GM19468 (cell line): ENCODE measurements around the gene ZNF326.
"Not testable (repeated sequence)": the region's sequence is repeated elsewhere in the genome, so short reads cannot be mapped to it uniquely, and the experiment has no call there.

Experiments
- ATAC-seq: cut with Tn5 transposase; IDR thresholded peaks from one replicate; pipeline ENCODE4 v1.9.1; 2021; ENCODE audit warnings: mild to moderate bottlenecking, moderate library complexity, moderate number of reproducible peaks; ENCODE audit not compliant: unreplicated experiment; ENCODE audit errors: extremely low read depth

ZNF326 gene

DNA sequence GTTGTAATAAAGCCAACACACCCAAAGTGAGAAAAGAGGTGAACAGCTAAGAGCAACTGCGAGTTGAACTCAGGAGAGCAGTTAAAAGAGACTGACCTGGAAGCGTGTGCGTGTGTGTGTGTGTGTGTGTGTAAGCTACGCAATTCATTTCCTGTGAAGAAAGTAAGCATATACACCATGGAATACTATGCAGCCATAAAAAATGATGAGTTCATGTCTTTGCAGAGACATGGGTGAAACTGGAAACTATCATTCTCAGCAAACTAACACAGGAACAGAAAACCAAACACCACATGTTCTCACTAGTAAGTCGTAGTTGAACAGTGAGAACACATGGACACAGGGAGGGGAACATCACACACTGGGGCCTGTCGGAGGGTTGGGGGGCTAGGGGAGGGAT lies 69.2 kb downstream of the ZNF326 start:
- not testable (repeated sequence) for ATAC-seq

DNA sequence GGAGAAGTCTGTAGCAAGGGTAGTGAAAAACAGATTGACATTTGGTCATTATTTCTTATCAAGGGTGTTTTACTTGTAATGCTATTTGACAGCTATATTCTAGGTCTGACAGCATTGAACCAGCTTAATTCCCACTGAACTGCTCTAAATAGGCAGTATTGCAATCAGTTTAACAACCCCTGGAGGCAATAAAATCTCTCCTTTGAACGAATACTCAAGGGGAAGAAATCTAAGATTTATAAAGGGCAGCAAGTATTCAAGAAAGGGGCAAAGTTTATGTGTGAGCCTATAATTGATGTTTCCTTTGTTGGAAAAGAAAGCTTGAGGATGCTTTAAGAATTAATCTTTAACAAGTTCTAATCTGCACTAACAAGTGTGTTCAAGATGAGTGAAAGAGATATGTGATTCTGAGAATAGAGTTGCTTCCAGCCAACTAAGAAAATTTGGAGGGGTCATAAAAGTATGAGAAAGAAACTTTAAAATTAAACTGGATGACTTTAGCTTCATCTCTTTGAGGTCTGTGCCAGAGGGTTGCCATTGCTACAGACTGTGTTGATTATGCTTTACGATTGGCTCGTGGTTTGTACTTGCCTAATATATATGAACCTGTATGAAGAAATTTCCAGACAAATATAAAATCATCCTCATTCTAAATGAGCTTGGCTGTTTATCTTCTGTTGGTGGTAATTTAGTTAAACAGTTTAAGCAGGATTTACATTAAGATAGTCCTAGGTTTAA lies 72.5 kb downstream of the ZNF326 start:
- ATAC-seq = no peak

DNA sequence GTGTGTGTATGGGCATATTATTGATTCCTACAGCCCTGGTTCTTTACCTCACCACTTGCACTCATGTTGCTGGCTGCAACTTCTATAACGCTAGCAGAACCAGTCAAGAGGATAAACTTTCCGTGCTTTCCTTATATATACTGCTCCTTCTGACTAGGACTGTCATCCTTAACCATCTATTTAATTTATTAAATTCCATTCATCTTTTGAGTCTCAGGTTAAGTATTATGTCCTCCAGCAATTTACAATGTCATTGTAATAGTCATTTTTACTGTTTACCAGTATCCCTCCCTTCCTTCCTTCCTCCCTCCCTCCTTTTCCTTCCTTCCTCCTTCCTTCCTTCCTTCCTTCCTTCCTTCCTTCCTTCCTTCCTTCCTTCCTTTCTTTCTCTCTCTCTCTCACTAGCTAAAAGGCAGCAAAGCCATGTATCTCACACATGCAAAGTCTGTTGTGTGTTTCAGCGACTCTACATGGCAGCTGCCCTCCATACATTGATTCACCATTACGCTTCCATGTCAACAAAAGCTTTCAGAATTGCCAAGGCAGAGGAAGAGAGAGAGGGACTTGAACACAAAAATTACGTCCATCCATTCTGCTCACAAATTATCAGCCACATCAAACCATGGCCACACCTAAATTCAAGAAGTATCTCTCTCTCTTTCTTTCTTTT lies 73.8 kb downstream of the ZNF326 start:
- ATAC-seq = no peak

DNA sequence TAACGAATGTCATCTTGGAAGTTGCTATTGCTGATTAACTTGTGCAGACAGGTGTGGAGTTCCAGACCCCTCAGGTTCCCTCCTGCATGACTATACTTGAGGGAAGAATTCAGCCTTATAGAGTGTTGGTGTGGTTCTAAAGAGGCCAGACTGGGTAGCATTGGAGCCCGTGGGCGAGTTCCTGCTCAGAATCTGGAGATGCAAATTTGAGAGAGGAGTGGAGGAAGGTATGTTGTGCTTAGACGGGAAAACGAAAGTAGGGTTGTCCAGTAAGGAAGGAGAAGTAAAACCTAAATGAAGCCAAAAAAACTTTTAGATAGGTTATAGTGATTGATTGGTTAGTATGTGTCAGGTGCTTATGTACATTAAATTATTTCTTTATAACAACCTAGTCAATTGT lies 79.2 kb downstream of the ZNF326 start:
- ATAC-seq = no peak

DNA sequence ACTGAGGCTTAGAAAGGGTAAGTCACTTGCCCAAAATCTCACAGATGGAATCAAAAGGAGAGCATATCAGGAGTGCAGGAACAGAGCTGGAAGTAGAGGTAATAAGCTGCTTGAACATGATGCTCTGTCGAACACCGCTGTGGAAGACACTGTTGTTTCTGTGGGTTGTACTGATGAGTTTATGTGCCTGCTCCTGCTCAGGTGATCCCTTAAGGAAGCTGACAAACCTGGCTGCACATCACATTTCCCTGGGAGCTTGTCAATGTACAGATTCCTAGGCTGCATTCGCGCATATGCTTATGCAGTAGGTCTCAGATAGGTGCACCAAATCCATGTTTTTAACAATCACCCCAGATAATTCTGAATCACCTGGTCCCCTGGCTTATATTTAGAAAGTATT lies 79.7 kb downstream of the ZNF326 start:
- ATAC-seq = no peak

DNA sequence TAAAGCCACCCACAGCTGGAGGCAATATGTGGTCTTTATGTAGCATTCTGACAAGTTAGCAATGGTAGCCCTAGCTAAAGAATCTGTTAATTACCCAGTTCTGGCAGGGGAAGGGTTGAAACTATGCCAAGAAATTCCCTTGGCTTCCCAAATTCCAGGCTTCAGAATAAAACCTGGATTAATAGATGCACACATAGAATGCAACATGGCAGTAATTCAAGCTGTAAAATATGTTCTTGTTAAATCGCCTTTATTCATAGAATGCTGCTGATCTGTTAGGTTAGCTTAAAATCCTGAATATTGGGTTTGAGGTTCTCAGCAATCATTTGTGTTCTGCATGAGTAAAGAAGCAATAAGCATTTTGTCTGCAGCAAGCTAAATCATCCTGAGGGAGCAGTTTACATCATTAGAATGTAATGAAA lies 80.1 kb downstream of the ZNF326 start:
- ATAC-seq = no peak

DNA sequence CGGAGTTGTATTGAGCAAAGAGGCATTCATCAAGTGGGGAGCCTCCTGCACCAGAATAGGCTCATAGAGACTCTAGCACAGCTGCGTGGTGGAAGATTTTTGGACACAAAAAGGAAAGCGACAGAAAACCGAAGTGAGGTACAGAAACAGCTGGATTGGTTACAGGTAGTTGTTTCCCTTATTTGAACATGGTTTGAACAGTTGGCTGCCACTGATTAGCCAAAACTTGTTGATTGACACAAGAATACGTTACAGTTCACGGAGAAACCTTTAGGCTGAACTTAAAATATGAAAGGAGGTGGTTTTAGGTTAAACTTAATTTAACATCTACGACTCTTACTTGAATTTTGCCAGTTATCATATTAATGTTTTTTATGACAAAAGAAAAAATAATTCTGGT lies 89.1 kb downstream of the ZNF326 start:
- no peak for ATAC-seq
